Measurements from ENCODE around the gene HDC. TPM values are rescaled to one million over a fixed set of nuclear protein-coding genes. Genes with fewer than 3 reads are reported as not detected.

HDC gene
- total RNA-seq, 2 donors from 2014 or later: 4.1 TPM; not detected in 1

GRCh38 chr15:50281427-50281826 lies 15.9 kb upstream of the HDC start:
- H3K36me3 ChIP-seq: no peaks in the 10 kb centered on the region
- intact Hi-C loops (cut with DNase I): no loop called here
- no peak overlapping the region for H3K27ac ChIP-seq
- no peaks in the 10 kb centered on the region for H3K9me3 ChIP-seq
- no peak for DNase-seq (ENCODE audit: low spot score)
- H3K4me3 ChIP-seq: no peak overlapping the region
- H3K4me1 ChIP-seq (replicated peaks): no peaks in the 10 kb centered on the region
- 93% methylated on average over 5 of the region's 5 CpGs for WGBS
- no peak for TF ChIP-seq POLR2A (IDR thresholded peaks at IDR 0.05)
- no peak for TF ChIP-seq POLR2AphosphoS5 (IDR thresholded peaks at IDR 0.05)
- TF ChIP-seq CTCF (IDR thresholded peaks at IDR 0.05): no peak
- no peaks in the 10 kb centered on the region for H3K27me3 ChIP-seq (replicated peaks; ENCODE audit: insufficient read depth)

GRCh38 chr15:50280271-50280670 lies 14.7 kb upstream of the HDC start:
- H3K36me3 ChIP-seq: no peaks in the 10 kb centered on the region
- no peak overlapping the region for H3K4me3 ChIP-seq
- TF ChIP-seq CTCF (IDR thresholded peaks at IDR 0.05): no peak
- TF ChIP-seq POLR2AphosphoS5 (IDR thresholded peaks at IDR 0.05): no peak
- no peak for TF ChIP-seq POLR2A (IDR thresholded peaks at IDR 0.05)
- H3K9me3 ChIP-seq: no peaks in the 10 kb centered on the region
- 83% methylated on average over 3 of the region's 3 CpGs for WGBS
- H3K27me3 ChIP-seq (replicated peaks; ENCODE audit: insufficient read depth): no peaks in the 10 kb centered on the region
- intact Hi-C loops (cut with DNase I): no loop called here
- H3K27ac ChIP-seq: no peak overlapping the region
- DNase-seq (ENCODE audit: low spot score): no peak
- no peaks in the 10 kb centered on the region for H3K4me1 ChIP-seq (replicated peaks)

GRCh38 chr15:50278496-50278895 lies 13.0 kb upstream of the HDC start:
- Histone ChIP-seq H3K27ac (no peak overlapping the region), H3K36me3 (no peaks in the 10 kb centered on the region), H3K4me1 (replicated peaks) (no peaks in the 10 kb centered on the region), H3K4me3 (no peak overlapping the region), H3K27me3 (replicated peaks; ENCODE audit: insufficient read depth) (no peaks in the 10 kb centered on the region), H3K9me3 (no peaks in the 10 kb centered on the region)
- intact Hi-C loops (cut with DNase I): no loop called here
- no peak for DNase-seq (ENCODE audit: low spot score)
- TF ChIP-seq POLR2AphosphoS5 (IDR thresholded peaks at IDR 0.05) (no peak), POLR2A (IDR thresholded peaks at IDR 0.05) (no peak), CTCF (IDR thresholded peaks at IDR 0.05) (no peak)
- WGBS: 73% methylated on average over 4 of the region's 4 CpGs

GRCh38 chr15:50277370-50277769 lies 11.8 kb upstream of the HDC start:
- Histone ChIP-seq H3K9me3 (no peaks in the 10 kb centered on the region), H3K27ac (no peak overlapping the region), H3K4me3 (no peak overlapping the region), H3K36me3 (no peaks in the 10 kb centered on the region), H3K27me3 (replicated peaks; ENCODE audit: insufficient read depth) (no peaks in the 10 kb centered on the region), H3K4me1 (replicated peaks) (no peaks in the 10 kb centered on the region)
- 74% methylated on average over 1 of the region's 1 CpG for WGBS
- intact Hi-C loops (cut with DNase I): no loop called here
- no peak for DNase-seq (ENCODE audit: low spot score)
- TF ChIP-seq CTCF (IDR thresholded peaks at IDR 0.05) (no peak), POLR2AphosphoS5 (IDR thresholded peaks at IDR 0.05) (no peak), POLR2A (IDR thresholded peaks at IDR 0.05) (no peak)

- no peaks in the 10 kb centered on the region for H3K27me3 ChIP-seq (replicated peaks; ENCODE audit: insufficient read depth)
- 86% methylated on average over 3 of the region's 3 CpGs for WGBS
- TF ChIP-seq POLR2A (IDR thresholded peaks at IDR 0.05) (no peak), POLR2AphosphoS5 (IDR thresholded peaks at IDR 0.05) (no peak), CTCF (IDR thresholded peaks at IDR 0.05) (no peak)
- no peak overlapping the region for H3K27ac ChIP-seq
- H3K4me1 ChIP-seq (replicated peaks): no peaks in the 10 kb centered on the region
- intact Hi-C loops (cut with DNase I): no loop called here
- H3K36me3 ChIP-seq: no peaks in the 10 kb centered on the region
- no peak for DNase-seq (ENCODE audit: low spot score)
- no peak overlapping the region for H3K4me3 ChIP-seq
- H3K9me3 ChIP-seq: no peaks in the 10 kb centered on the region
These were observed 10.4 kb upstream of the HDC start for GRCh38 chr15:50275908-50276307.

Data from prostate gland (tissue), 2 donors.